SJCRH30 (cell line): ENCODE measurements around the gene CCDC32. TPM values are rescaled to one million over a fixed set of nuclear protein-coding genes. Genes with fewer than 3 reads are reported as not detected.

Experiments used
- DNase-seq, 2 experiments: peaks; one replicate each; pipeline ENCODE4 v3.0.0-alpha.2; 2015 to 2020
- H3K27ac ChIP-seq: fragments of 250-450 bp; sonication (Bioruptor Pico); 2 replicates; pipeline ENCODE4 v1.5.1; 2020; ENCODE audit warnings: mild to moderate bottlenecking, moderate library complexity
- H3K27me3 ChIP-seq: fragments of 250-450 bp; sonication (Bioruptor Pico); 2 replicates; pipeline ENCODE4 v1.5.1; 2020; ENCODE audit warnings: mild to moderate bottlenecking, moderate library complexity
- H3K36me3 ChIP-seq: fragments of 250-450 bp; sonication (Bioruptor Pico); 2 replicates; pipeline ENCODE4 v1.5.1; 2020; ENCODE audit warnings: mild to moderate bottlenecking, moderate library complexity
- H3K4me1 ChIP-seq: fragments of 250-450 bp; sonication (Bioruptor Pico); 2 replicates; pipeline ENCODE4 v1.5.1; 2020; ENCODE audit warnings: mild to moderate bottlenecking, moderate library complexity
- H3K4me3 ChIP-seq: fragments of 250-450 bp; sonication (Bioruptor Pico); 2 replicates; pipeline ENCODE4 v1.5.1; 2020; ENCODE audit warnings: mild to moderate bottlenecking, moderate library complexity
- H3K9me3 ChIP-seq: fragments of 250-450 bp; sonication (Bioruptor Pico); replicated peaks from 2 replicates; pipeline ENCODE4 v1.5.1; 2020; ENCODE audit warnings: mild to moderate bottlenecking, moderate library complexity
- total RNA-seq: library from RNA; depleted of rRNA; stranded (reverse); fragments of >200 nt; shearing (Covaris generic); gene quantifications from 2 replicates; pipeline ENCODE4 v1.2.3, GENCODE V29; 2014; rRNA removed

The CCDC32 gene, protein sequence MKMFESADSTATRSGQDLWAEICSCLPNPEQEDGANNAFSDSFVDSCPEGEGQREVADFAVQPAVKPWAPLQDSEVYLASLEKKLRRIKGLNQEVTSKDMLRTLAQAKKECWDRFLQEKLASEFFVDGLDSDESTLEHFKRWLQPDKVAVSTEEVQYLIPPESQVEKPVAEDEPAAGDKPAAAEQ
- total RNA-seq = 15.3 and 16.8 TPM in 2 replicates

- Histone ChIP-seq H3K4me1 (no peaks in the 10 kb centered on the region), H3K4me3 (peak within 1 kb of the TSS; percentile 72), H3K27ac (peak within 1 kb of the TSS; percentile 71), H3K27me3 (no peaks in the 10 kb centered on the region), H3K9me3 (no peaks in the 10 kb centered on the region), H3K36me3 (no peaks in the 10 kb centered on the region)
- DNase-seq = peak; percentile 99
These were observed at the start of gene CCDC32 for GRCh38 chr15:40564591-40565332. Gene CCDC32 (minus strand): TSS chr15:40565042. CDS start chr15:40563015, 2,027 bp downstream.

DNA sequence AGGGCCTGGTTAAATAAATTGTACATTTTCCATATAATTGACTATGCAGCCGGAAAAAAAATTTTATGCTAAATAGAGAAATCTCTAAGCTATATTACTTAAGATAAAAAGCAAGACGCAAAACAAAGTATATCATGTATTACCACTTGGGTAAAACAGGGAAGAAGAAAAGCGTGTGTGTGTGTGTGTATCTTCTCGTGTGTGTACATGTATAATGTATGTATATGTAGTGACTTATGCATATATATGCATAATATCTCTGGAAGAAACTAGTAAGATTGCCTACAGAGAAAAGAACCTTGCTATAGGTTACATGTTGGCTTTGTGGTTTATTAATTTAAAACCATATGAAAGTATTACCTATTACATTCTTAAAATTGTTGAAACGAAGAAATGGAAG lies 48.2 kb upstream of the CCDC32 start:
- peaks cover 66% of the 10 kb centered on the region for H3K36me3 ChIP-seq
- H3K4me3 ChIP-seq = no peak overlapping the region
- no peak for DNase-seq
- no peaks in the 10 kb centered on the region for H3K9me3 ChIP-seq
- H3K4me1 ChIP-seq = no peaks in the 10 kb centered on the region
- H3K27ac ChIP-seq = no peak overlapping the region
- H3K27me3 ChIP-seq = no peaks in the 10 kb centered on the region

DNA sequence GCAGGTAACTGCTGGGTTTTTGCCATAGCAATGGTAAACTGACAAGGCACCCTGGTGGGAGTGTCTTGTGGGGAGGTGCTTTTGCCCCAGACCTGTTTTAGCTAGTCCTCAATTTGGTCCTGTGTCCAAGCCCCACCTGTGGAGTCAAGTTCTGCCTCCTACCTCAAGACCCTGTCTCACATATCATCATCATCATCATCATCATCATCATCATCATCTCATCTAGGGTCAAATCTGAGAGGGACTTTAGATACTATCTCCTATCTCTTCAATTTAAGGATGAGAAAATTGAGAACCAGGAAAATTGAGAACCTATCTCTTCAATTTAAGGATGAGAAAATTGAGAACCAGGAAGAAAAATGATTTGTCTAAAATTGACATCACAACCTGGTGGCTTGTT lies 39.1 kb upstream of the CCDC32 start:
- Histone ChIP-seq H3K4me3 (no peak overlapping the region), H3K27me3 (no peaks in the 10 kb centered on the region), H3K27ac (no peak overlapping the region), H3K4me1 (no peaks in the 10 kb centered on the region), H3K36me3 (peaks cover 46% of the 10 kb centered on the region), H3K9me3 (no peaks in the 10 kb centered on the region)
- no peak for DNase-seq

DNA sequence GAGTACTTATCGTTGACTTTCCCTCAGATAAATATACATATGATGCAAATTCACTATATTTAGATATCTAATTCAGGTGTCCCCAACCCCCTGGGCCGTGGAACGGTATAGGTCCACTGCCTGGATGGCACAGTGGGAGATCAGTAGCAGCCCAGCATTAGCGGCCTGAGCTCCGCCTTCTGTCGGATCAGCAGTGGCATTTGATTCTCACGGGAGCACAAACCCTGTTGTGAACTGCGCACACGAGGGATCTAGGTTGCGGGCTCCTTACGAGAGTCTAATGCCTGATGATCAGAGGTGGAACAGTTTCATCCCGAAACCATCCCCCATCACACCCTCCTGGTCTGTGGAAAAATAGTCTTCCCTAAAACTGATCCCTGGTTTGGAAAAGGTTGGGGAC lies 36.1 kb upstream of the CCDC32 start:
- Histone ChIP-seq H3K4me3 (no peak overlapping the region), H3K27me3 (no peaks in the 10 kb centered on the region), H3K27ac (no peak overlapping the region), H3K36me3 (peaks cover 21% of the 10 kb centered on the region), H3K9me3 (no peaks in the 10 kb centered on the region), H3K4me1 (no peaks in the 10 kb centered on the region)
- DNase-seq = no peak

- Histone ChIP-seq H3K4me1 (no peaks in the 10 kb centered on the region), H3K4me3 (no peak overlapping the region), H3K27me3 (no peaks in the 10 kb centered on the region)
These were observed 33.8 kb upstream of the CCDC32 start for GRCh38 chr15:40598672-40599071.

DNA sequence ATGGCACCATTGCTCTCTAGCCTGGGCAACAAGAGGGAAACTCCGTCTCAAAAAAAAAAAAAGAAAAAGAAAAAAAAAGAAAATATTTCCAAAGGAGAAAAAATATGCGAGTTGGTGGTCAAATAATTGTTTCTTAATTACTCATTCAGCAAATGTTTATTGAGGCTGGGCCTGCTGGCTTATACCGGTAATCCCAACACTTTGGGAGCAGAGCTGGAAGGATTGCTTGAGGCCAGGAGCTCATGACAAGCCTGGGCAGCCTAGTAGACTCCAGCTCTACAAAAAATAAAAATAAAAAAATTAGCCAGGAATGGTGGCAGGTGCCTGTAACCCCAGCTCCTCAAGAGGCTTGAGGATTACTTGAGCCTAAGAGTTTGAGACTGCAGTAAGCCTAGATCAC lies 33.3 kb upstream of the CCDC32 start:
- H3K4me3 ChIP-seq = no peak overlapping the region
- no peaks in the 10 kb centered on the region for H3K36me3 ChIP-seq
- no peak overlapping the region for H3K27ac ChIP-seq
- H3K9me3 ChIP-seq = no peaks in the 10 kb centered on the region
- DNase-seq = no peak
- no peaks in the 10 kb centered on the region for H3K4me1 ChIP-seq
- H3K27me3 ChIP-seq = no peaks in the 10 kb centered on the region

More at GRCh38 chr15:40598672-40599071, 33.8 kb upstream of the CCDC32 start:
- no peak for DNase-seq
- H3K36me3 ChIP-seq = 0 out of 2 replicates have a peak, but pooled peaks cover 3% of the 10 kb centered on the region
- H3K9me3 ChIP-seq = no peaks in the 10 kb centered on the region
- no peak overlapping the region for H3K27ac ChIP-seq

DNA sequence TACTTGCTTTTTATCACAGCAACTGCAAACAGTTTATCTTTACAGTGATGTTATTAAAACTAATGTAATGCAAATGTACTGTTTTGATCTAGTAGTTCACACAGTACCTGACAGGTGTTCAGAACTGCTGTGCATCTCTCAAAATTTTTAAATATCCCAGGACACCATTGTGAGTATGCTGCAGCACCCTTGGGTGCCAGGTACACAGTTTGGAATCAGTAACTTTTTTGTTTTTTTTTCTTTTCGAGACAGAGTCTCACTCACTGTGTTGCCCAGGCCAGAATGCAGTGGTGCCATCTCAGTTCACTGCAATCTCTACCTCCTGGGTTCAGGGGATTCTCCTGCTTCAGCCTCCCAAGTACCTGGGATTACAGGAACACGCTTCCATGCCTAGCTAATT lies 32.2 kb upstream of the CCDC32 start:
- no peaks in the 10 kb centered on the region for H3K4me1 ChIP-seq
- no peak for DNase-seq
- no peaks in the 10 kb centered on the region for H3K9me3 ChIP-seq
- H3K36me3 ChIP-seq = no peaks in the 10 kb centered on the region
- no peak overlapping the region for H3K4me3 ChIP-seq
- H3K27ac ChIP-seq = no peak overlapping the region
- H3K27me3 ChIP-seq = no peaks in the 10 kb centered on the region

GRCh38 chr15:40595773-40596172 lies 30.9 kb upstream of the CCDC32 start:
- Histone ChIP-seq H3K4me3 (peak overlapping the region; percentile 92), H3K27me3 (no peaks in the 10 kb centered on the region), H3K36me3 (no peaks in the 10 kb centered on the region), H3K9me3 (no peaks in the 10 kb centered on the region), H3K4me1 (no peaks in the 10 kb centered on the region), H3K27ac (no peak overlapping the region)
- DNase-seq = peak in 1 of 2 experiments; percentile 19

- Histone ChIP-seq H3K36me3 (no peaks in the 10 kb centered on the region), H3K4me1 (no peaks in the 10 kb centered on the region), H3K27ac (no peak overlapping the region), H3K9me3 (no peaks in the 10 kb centered on the region), H3K27me3 (no peaks in the 10 kb centered on the region), H3K4me3 (peak overlapping the region; percentile 92)
- DNase-seq = peak in 1 of 2 experiments; percentile 13
These were observed 30.4 kb upstream of the CCDC32 start for GRCh38 chr15:40595219-40595618.

GRCh38 chr15:40594429-40594836 lies 29.6 kb upstream of the CCDC32 start:
- Histone ChIP-seq H3K27ac (peak overlapping the region; percentile 96), H3K9me3 (no peaks in the 10 kb centered on the region), H3K27me3 (no peaks in the 10 kb centered on the region), H3K4me1 (0 out of 2 replicates have a peak, but pooled peaks cover 3% of the 10 kb centered on the region), H3K36me3 (no peaks in the 10 kb centered on the region), H3K4me3 (peak overlapping the region; percentile 92)
- peak; percentile 84 to 87 for DNase-seq

GRCh38 chr15:40593588-40594428 lies 29.0 kb upstream of the CCDC32 start, which contains the start of gene KNL1:
Gene KNL1 (plus strand): TSS chr15:40594249. CDS start chr15:40602932, 8,683 bp downstream.
- no peaks in the 10 kb centered on the region for H3K9me3 ChIP-seq
- H3K4me3 ChIP-seq = peak within 1 kb of the TSS; percentile 92
- H3K27ac ChIP-seq = peak within 1 kb of the TSS; percentile 96
- H3K36me3 ChIP-seq = no peaks in the 10 kb centered on the region
- peak; percentile 89 to 98 for DNase-seq
- no peaks in the 10 kb centered on the region for H3K27me3 ChIP-seq
- H3K4me1 ChIP-seq = 0 out of 2 replicates have a peak, but pooled peaks cover 3% of the 10 kb centered on the region

- Histone ChIP-seq H3K36me3 (no peaks in the 10 kb centered on the region), H3K27me3 (no peaks in the 10 kb centered on the region), H3K9me3 (no peaks in the 10 kb centered on the region), H3K4me1 (0 out of 2 replicates have a peak, but pooled peaks cover 3% of the 10 kb centered on the region), H3K27ac (no peak overlapping the region), H3K4me3 (peak overlapping the region; percentile 92)
- no peak for DNase-seq
These were observed 28.3 kb upstream of the CCDC32 start for GRCh38 chr15:40593165-40593564.

DNA sequence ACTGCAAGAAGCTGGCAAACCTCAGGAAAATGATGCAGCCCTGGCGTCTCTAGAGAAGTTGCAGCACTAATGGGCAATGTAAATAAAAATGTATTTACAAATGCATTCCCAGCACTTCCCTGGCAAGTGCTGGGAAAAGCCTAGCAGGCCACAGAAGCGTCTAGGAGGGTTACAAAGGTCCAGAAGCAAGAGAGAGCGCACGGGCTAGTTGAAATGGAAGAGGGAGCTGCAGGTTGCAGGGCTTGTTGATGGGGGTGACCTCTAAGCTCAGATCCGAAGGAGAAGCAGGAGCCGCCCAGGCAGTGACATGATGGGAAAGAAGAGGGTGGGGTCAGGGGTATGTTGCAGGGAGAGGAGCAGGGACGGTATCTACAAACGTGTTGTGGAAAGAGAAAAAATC lies 26.5 kb upstream of the CCDC32 start:
- Histone ChIP-seq H3K4me1 (0 out of 2 replicates have a peak, but pooled peaks cover 3% of the 10 kb centered on the region), H3K4me3 (peak overlapping the region; percentile 51), H3K36me3 (no peaks in the 10 kb centered on the region), H3K27ac (no peak overlapping the region), H3K27me3 (no peaks in the 10 kb centered on the region), H3K9me3 (no peaks in the 10 kb centered on the region)
- peak; percentile 22 to 49 for DNase-seq

GRCh38 chr15:40590667-40591050 lies 25.8 kb upstream of the CCDC32 start:
- Histone ChIP-seq H3K9me3 (no peaks in the 10 kb centered on the region), H3K4me1 (0 out of 2 replicates have a peak, but pooled peaks cover 3% of the 10 kb centered on the region), H3K36me3 (no peaks in the 10 kb centered on the region), H3K27me3 (no peaks in the 10 kb centered on the region), H3K27ac (peak overlapping the region; percentile 26; the same call in 1 of the 2 replicates), H3K4me3 (peak overlapping the region; percentile 51)
- DNase-seq = peak; percentile 16 to 54
